NT2/D1 (cell line): ENCODE data around the gene RAMAC.

Experiments
- SUZ12 ChIP-seq: IDR thresholded peaks from 2 replicates; pipeline ENCODE4 v1.6.1; 2011; ENCODE audit not compliant: insufficient read length, insufficient read depth; ENCODE audit errors: extremely low read depth
- YY1 ChIP-seq: IDR thresholded peaks from 2 replicates; pipeline ENCODE4 v1.6.1; 2011; ENCODE audit not compliant: insufficient read length, insufficient read depth
- ZNF274 ChIP-seq: IDR thresholded peaks from 2 replicates; pipeline ENCODE4 v1.6.1; 2011; ENCODE audit warnings: mild to moderate bottlenecking, low read depth, low read length

GRCh38 chr15:82952158-82953081 lies 33.6 kb upstream of the RAMAC start, which contains the start of gene HOMER2:
- TF ChIP-seq YY1 = no peak
- TF ChIP-seq SUZ12 = no peak
- no peak for TF ChIP-seq ZNF274
